ENCODE results near the gene CERCAM.

DNA sequence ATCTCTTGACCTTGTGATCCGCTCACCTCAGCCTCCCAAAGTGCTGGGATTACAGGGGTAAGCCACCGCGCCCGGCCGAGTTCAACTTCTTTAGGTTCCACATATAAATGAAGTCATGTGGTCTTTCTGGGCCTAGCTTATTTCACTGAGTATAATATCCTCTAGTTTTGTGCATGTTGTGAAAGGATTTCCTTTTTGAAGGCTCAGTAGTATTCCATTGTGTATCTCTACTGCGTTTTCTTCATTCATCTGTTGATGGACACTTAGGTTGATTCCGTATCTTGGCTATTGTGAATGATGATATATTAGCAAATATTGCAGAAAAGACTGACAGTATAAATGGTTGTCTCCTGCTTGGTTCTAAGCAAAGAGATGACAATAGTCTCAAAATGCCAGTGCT, 55.2 kb downstream of the CERCAM start:
- TF ChIP-seq CTCF (IDR thresholded peaks at IDR 0.05; ENCODE audit: insufficient read depth, low read length, poor library complexity, severe bottlenecking) (no peak), EZH2phosphoT487 (conservative IDR thresholded peaks at IDR 0.05; ENCODE audit: low read length) (no peak)
